ENCODE data around the gene ADAMTSL1. TPM values are rescaled to one million over a fixed set of nuclear protein-coding genes. Genes with fewer than 3 reads are reported as not detected.

Gene ADAMTSL1
- total and polyA plus RNA-seq, 9 of the 15 experiments (the other 6 are each of a cell fraction or from before 2014, with no cell fraction given): 0.01 TPM; not detected in 8

DNA sequence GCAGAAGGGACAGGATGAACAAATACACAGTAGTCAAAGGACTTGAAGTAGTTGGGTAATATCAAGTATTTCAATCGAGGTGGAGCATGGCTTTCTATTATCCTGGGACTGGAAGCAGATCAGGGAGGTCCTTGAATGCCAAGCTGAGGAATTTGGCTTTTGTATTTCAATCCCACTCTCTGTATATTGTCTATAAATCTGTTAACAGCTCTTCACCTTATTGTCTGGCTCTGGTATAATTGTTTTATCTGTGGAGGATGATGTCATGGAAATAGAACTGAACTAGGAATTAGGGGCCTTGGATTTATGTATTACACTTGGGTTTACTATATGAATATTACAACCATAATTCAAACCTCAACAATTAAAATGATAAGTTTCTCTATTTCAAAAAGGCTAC, 6.3 kb upstream of the ADAMTSL1 start:
- in situ Hi-C loops (cut with MboI): no loop called here

More for the DNA sequence above, 6.3 kb upstream of the ADAMTSL1 start:
- intact Hi-C loops (cut with micrococcal nuclease): no loop called here
- Histone ChIP-seq H3K36me3 (ENCODE audit: control insufficient read depth, insufficient read depth, low read length) (no peaks in the 10 kb centered on the region), H3K79me2 (ENCODE audit: control insufficient read depth, insufficient read depth, low read length) (no peaks in the 10 kb centered on the region), H3K9ac (ENCODE audit: insufficient read depth in 1 of 2, low read depth in 2 of 2, low read length in 2 of 2) (no peak overlapping the region), H3K4me2 (ENCODE audit: insufficient read depth, low read length) (no peak overlapping the region), H2AFZ (ENCODE audit: low read depth, low read length) (no peak overlapping the region), H4K20me1 (replicated peaks; ENCODE audit: control insufficient read depth, insufficient read depth, low read length) (no peaks in the 10 kb centered on the region), H3K4me3 (no peak overlapping the region), H3K4me1 (replicated peaks in 1 of 2; ENCODE audit: control insufficient read depth in 2 of 2, insufficient read depth in 2 of 2, low read length in 2 of 2) (no peaks in the 10 kb centered on the region), H3K27ac (ENCODE audit: extremely low read depth, low read depth, low read length) (no peak overlapping the region), H3K9me3 (replicated peaks; ENCODE audit: control insufficient read depth, insufficient read depth, low read depth, low read length) (no peaks in the 10 kb centered on the region), H3K9me1 (ENCODE audit: control insufficient read depth, insufficient read depth, low read length) (no peaks in the 10 kb centered on the region), H3K27me3 (ENCODE audit: control insufficient read depth in 2 of 2, insufficient read depth in 2 of 2, low read length in 2 of 2) (no peaks in the 10 kb centered on the region)
- WGBS (ENCODE audit: insufficient coverage, low coverage, missing lambda C conversion rate): 0% methylated on average over 1 of the region's 1 CpG
- CTCF ChIA-PET (ENCODE audit: low intra/inter-chr PET ratio): no interaction called here
- no peak for ATAC-seq
- no TSS peak for BruUV-seq (replicated peaks)
- POLR2A ChIA-PET: no interaction called here
- TF ChIP-seq FOS (IDR thresholded peaks at IDR 0.05; ENCODE audit: extremely low read depth, insufficient read length) (no peak), DNMT1 (IDR thresholded peaks at IDR 0.05) (no peak), NFE2 (IDR thresholded peaks at IDR 0.05; ENCODE audit: low read depth) (no peak), KDM4B (IDR thresholded peaks at IDR 0.05; ENCODE audit: borderline replicate concordance in 2 of 2, low read depth in 1 of 2) (no peak), TBP (optimal IDR thresholded peaks at IDR 0.05; ENCODE audit: low read depth, low read length) (no peak), NFATC3 (IDR thresholded peaks at IDR 0.05) (no peak), ELF2 (CRISPR knock-in tag; IDR thresholded peaks at IDR 0.05) (no peak), KLF10 (CRISPR knock-in tag; IDR thresholded peaks at IDR 0.05) (no peak), ARID1B (IDR thresholded peaks at IDR 0.05) (no peak), JUNB (CRISPR knock-in tag; conservative IDR thresholded peaks at IDR 0.05) (no peak), ZNF140 (CRISPR knock-in tag; IDR thresholded peaks at IDR 0.05) (no peak)
- TF ChIP-seq, protein P1, sequence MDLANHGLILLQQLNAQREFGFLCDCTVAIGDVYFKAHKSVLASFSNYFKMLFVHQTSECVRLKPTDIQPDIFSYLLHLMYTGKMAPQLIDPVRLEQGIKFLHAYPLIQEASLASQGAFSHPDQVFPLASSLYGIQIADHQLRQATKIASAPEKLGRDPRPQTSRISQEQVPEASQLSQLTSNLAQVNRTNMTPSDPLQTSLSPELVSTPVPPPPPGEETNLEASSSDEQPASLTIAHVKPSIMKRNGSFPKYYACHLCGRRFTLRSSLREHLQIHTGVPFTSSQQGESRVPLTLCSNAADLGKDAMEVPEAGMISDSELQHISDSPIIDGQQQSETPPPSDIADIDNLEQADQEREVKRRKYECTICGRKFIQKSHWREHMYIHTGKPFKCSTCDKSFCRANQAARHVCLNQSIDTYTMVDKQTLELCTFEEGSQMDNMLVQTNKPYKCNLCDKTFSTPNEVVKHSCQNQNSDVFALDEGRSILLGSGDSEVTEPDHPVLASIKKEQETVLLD (IDR thresholded peaks at IDR 0.05): no peak
- TF ChIP-seq, protein P2, sequence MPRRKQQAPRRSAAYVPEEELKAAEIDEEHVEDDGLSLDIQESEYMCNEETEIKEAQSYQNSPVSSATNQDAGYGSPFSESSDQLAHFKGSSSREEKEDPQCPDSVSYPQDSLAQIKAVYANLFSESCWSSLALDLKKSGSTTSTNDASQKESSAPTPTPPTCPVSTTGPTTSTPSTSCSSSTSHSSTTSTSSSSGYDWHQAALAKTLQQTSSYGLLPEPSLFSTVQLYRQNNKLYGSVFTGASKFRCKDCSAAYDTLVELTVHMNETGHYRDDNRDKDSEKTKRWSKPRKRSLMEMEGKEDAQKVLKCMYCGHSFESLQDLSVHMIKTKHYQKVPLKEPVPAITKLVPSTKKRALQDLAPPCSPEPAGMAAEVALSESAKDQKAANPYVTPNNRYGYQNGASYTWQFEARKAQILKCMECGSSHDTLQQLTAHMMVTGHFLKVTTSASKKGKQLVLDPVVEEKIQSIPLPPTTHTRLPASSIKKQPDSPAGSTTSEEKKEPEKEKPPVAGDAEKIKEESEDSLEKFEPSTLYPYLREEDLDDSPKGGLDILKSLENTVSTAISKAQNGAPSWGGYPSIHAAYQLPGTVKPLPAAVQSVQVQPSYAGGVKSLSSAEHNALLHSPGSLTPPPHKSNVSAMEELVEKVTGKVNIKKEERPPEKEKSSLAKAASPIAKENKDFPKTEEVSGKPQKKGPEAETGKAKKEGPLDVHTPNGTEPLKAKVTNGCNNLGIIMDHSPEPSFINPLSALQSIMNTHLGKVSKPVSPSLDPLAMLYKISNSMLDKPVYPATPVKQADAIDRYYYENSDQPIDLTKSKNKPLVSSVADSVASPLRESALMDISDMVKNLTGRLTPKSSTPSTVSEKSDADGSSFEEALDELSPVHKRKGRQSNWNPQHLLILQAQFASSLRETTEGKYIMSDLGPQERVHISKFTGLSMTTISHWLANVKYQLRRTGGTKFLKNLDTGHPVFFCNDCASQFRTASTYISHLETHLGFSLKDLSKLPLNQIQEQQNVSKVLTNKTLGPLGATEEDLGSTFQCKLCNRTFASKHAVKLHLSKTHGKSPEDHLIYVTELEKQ (CRISPR knock-in tag; IDR thresholded peaks at IDR 0.05): no peak
- FAIRE-seq: no peak
- no peak for DNase-seq (ENCODE audit: extremely low read depth in 1 of 4, low spot score in 3 of 4)

Data from K562 (cell line).